ENCODE measurements around the gene OSMR. TPM values are rescaled to one million over a fixed set of nuclear protein-coding genes. Genes with fewer than 3 reads are reported as not detected.

OSMR gene
- total and polyA plus RNA-seq, 7 experiments from 2014 or later, result 0.20 to 0.37 TPM; not detected in 5

DNA sequence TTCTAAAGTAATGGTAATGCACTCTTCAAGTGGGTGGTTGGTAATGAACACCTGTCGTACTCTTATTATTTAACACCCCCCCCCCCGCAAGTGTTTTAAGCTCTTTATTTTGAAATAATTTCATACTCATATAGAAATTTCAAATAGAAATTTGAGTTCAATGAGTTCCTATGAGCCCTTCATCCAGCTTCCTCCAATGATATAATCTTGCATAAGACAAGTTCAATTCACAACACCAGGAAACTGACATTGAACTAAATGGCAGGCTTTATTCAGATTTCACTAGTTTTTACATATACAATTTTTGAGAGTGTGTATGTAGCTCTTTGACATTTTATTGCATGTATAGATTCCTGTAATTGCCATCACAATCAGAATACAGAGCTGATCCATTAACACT lies 30.9 kb upstream of the OSMR start:
- no peaks in the 10 kb centered on the region for H3K9me3 Mint-ChIP-seq
- POLR2A ChIA-PET, result interaction anchor here (0.5 kb wide), 1 partner anchor 297 kb away, joined by 3 read pairs; no protein-coding TSS in a partner anchor

DNA sequence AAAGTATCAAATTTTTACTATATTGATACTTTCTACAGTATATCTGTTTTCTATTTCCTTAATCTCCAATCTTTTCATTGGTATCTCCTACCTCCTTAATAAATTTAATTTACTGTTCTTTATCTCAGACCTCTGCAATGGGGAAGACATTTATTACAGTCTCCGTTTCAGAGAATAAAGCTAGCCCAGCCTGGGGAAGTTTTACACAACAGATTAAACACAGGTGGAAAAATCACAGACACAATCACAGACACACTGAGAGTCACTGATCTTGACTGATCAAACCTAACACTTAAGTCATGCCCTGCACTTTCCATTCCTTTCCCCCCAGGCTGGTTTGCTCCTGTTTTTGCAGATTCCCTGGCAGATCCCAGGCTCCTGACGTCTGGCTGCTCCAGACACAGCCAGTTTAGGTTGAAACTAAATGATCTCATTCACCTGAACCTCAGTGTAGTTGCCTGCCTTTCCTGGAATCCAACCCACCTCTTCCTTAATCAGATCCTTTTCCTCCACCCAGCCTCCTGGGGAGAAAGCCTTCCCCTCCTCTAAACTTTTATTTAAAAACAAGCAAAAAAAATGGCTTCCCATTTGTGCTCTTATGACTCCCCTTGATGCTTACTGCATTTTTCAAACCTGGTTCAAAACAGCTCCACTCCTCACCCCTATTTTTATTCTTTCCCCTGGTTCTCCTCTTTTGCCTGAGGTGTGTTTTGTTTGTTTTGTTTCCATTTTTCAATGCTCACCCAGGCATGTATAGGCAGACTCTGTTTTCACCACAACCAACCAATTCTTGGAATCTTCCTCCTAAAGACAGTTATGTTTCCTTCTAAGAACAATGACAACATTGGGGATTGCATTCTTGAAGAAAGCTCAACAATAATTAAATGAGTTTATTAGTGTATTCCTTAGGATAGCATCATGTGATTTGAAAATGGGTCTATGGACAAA lies 29.5 kb upstream of the OSMR start:
- H3K27ac Mint-ChIP-seq, result no peak overlapping the region
- peaks cover 39 to 66% (median 56%) of the 10 kb centered on the region in 5 donors for H3K27me3 Mint-ChIP-seq
- H3K36me3 Mint-ChIP-seq, result peaks cover 0 to 3% (median 0%) of the 10 kb centered on the region in 5 donors
- peaks cover 0 to 7% (median 0%) of the 10 kb centered on the region in 7 donors for H3K4me1 Mint-ChIP-seq
- no peak for ATAC-seq
- Histone ChIP-seq H3K36me3 (ENCODE audit: control insufficient read depth in 2 of 3, insufficient read depth in 3 of 3, low read length in 3 of 3) (no peaks in the 10 kb centered on the region), H3K4me3 (ENCODE audit: low read length) (no peak overlapping the region), H3K27ac (ENCODE audit: low read depth, low read length) (no peak overlapping the region), H3K27me3 (ENCODE audit: control insufficient read depth in 2 of 2, insufficient read depth in 2 of 2, low read length in 2 of 2) (no peaks in the 10 kb centered on the region), H3K9me3 (ENCODE audit: control insufficient read depth in 2 of 3, low read length in 3 of 3) (no peaks in the 10 kb centered on the region), H3K4me1 (ENCODE audit: control insufficient read depth in 2 of 2, insufficient read depth in 2 of 2, low read length in 2 of 2) (no peaks in the 10 kb centered on the region)
- no peak overlapping the region for H3K4me3 Mint-ChIP-seq
- DNase-seq, result no peak
- peaks cover 0 to 1% (median 0%) of the 10 kb centered on the region in 11 donors for H3K9me3 Mint-ChIP-seq
- CTCF ChIA-PET, result no interaction called here
- intact Hi-C loops (cut with micrococcal nuclease), result no loop called here
- POLR2A ChIA-PET, result no interaction called here

More for the DNA sequence above, 30.9 kb upstream of the OSMR start:
- Mint-ChIP-seq H3K27me3 (peaks cover 40 to 69% (median 62%) of the 10 kb centered on the region in 5 donors), H3K4me3 (no peak overlapping the region), H3K36me3 (peaks cover 0 to 3% (median 0%) of the 10 kb centered on the region in 5 donors), H3K27ac (no peak overlapping the region), H3K4me1 (peaks cover 0 to 9% (median 0%) of the 10 kb centered on the region in 7 donors)
- Histone ChIP-seq H3K4me1 (ENCODE audit: control insufficient read depth in 2 of 2, insufficient read depth in 2 of 2, low read length in 2 of 2) (no peaks in the 10 kb centered on the region), H3K9me3 (ENCODE audit: control insufficient read depth in 2 of 3, low read length in 3 of 3) (no peaks in the 10 kb centered on the region), H3K4me3 (ENCODE audit: low read length) (no peak overlapping the region), H3K27ac (ENCODE audit: low read depth, low read length) (no peak overlapping the region), H3K27me3 (ENCODE audit: control insufficient read depth in 2 of 2, insufficient read depth in 2 of 2, low read length in 2 of 2) (no peaks in the 10 kb centered on the region), H3K36me3 (ENCODE audit: control insufficient read depth in 2 of 3, insufficient read depth in 3 of 3, low read length in 3 of 3) (no peaks in the 10 kb centered on the region)
- no peak for ATAC-seq
- intact Hi-C loops (cut with micrococcal nuclease), result loop anchor here in 1 of 2 donors (5.0 kb wide), 1 partner anchor 433 kb away; no protein-coding TSS in a partner anchor
- CTCF ChIA-PET, result no interaction called here
- DNase-seq, result no peak

DNA sequence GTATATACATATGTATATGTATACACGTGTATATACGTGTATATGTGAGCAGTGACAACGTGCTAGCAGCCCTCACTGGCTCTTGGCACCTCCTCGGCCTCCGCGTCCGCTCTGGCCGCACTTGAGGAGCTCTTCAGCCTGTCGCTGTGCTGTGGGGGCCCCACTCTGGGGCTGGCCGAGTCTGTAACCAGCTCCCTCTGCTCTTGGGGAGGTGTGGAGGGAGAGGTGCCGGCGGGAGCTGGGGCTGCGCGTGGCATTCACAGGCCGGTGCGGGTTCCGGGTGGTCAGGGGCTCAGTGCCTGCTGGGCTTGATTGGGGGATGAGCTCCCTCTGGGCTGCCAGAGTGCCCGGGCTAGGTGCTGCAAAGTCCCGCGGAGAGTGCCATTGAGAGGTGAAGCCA lies 24.1 kb upstream of the OSMR start:
- CTCF ChIA-PET, result no interaction called here
- no peak overlapping the region for H3K27ac ChIP-seq (ENCODE audit: low read depth, low read length)
- Mint-ChIP-seq H3K4me3 (no peak overlapping the region), H3K27ac (no peak overlapping the region), H3K9me3 (peaks cover 0 to 9% (median 0%) of the 10 kb centered on the region in 11 donors), H3K4me1 (peaks cover 0 to 2% (median 0%) of the 10 kb centered on the region in 7 donors), H3K27me3 (peaks cover 15 to 34% (median 27%) of the 10 kb centered on the region in 5 donors), H3K36me3 (peaks cover 0 to 1% (median 0%) of the 10 kb centered on the region in 5 donors)
- intact Hi-C loops (cut with micrococcal nuclease), result no loop called here
- no peak overlapping the region for H3K4me3 ChIP-seq (ENCODE audit: low read length)
- DNase-seq (no peak), ATAC-seq (no peak)
- H3K27me3 ChIP-seq (ENCODE audit: control insufficient read depth in 2 of 2, insufficient read depth in 2 of 2, low read length in 2 of 2), result peaks cover 0 to 3% of the 10 kb centered on the region in 2 donors
- H3K9me3 ChIP-seq (ENCODE audit: control insufficient read depth in 2 of 3, low read length in 3 of 3), result no peaks in the 10 kb centered on the region
- no peaks in the 10 kb centered on the region for H3K4me1 ChIP-seq (ENCODE audit: control insufficient read depth in 2 of 2, insufficient read depth in 2 of 2, low read length in 2 of 2)
- no peaks in the 10 kb centered on the region for H3K36me3 ChIP-seq (ENCODE audit: control insufficient read depth in 2 of 3, insufficient read depth in 3 of 3, low read length in 3 of 3)
- POLR2A ChIA-PET, result no interaction called here

- peaks cover 0 to 9% (median 0%) of the 10 kb centered on the region in 11 donors for H3K9me3 Mint-ChIP-seq
- Histone ChIP-seq H3K36me3 (ENCODE audit: control insufficient read depth in 2 of 3, insufficient read depth in 3 of 3, low read length in 3 of 3) (no peaks in the 10 kb centered on the region), H3K4me3 (ENCODE audit: low read length) (no peak overlapping the region), H3K27ac (ENCODE audit: low read depth, low read length) (no peak overlapping the region), H3K9me3 (ENCODE audit: control insufficient read depth in 2 of 3, low read length in 3 of 3) (no peaks in the 10 kb centered on the region), H3K4me1 (ENCODE audit: control insufficient read depth in 2 of 2, insufficient read depth in 2 of 2, low read length in 2 of 2) (no peaks in the 10 kb centered on the region), H3K27me3 (ENCODE audit: control insufficient read depth in 2 of 2, insufficient read depth in 2 of 2, low read length in 2 of 2) (peaks cover 0 to 3% of the 10 kb centered on the region in 2 donors)
- H3K4me3 Mint-ChIP-seq, result no peak overlapping the region
- intact Hi-C loops (cut with micrococcal nuclease), result no loop called here
- DNase-seq (no peak), ATAC-seq (no peak)
- H3K27ac Mint-ChIP-seq, result no peak overlapping the region
- H3K27me3 Mint-ChIP-seq, result peaks cover 6 to 29% (median 21%) of the 10 kb centered on the region in 5 donors
- POLR2A ChIA-PET, result no interaction called here
- no peaks in the 10 kb centered on the region for H3K36me3 Mint-ChIP-seq
- H3K4me1 Mint-ChIP-seq, result peaks cover 0 to 13% (median 0%) of the 10 kb centered on the region in 7 donors
- CTCF ChIA-PET, result no interaction called here
Measured at GRCh38 chr5:38823503-38823902, 22.3 kb upstream of the OSMR start.

DNA sequence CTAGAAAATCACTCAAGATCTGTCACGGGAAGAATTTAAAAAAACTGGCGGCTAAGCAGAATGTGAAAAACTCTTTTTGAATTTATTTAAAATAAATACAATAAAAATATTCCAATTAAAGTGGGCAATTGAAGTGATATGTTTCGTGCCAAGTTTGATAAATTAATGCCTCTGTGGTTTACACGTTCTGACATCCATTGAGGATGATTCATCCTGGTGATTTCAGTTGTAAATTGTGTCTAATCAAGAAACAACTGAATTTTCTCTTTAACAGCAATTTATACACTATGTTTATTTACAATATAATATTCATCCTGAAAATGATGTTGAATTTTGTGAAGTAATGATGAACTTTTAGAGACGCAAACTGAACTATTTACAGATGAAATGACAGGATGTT lies 21.0 kb upstream of the OSMR start:
- H3K27me3 ChIP-seq (ENCODE audit: control insufficient read depth in 2 of 2, insufficient read depth in 2 of 2, low read length in 2 of 2), result peaks cover 0 to 3% of the 10 kb centered on the region in 2 donors
- POLR2A ChIA-PET, result no interaction called here
- ATAC-seq, result no peak
- intact Hi-C loops (cut with micrococcal nuclease), result no loop called here
- H3K27ac ChIP-seq (ENCODE audit: low read depth, low read length), result no peak overlapping the region
- peaks cover 0 to 16% (median 0%) of the 10 kb centered on the region in 7 donors for H3K4me1 Mint-ChIP-seq
- H3K4me3 Mint-ChIP-seq, result no peak overlapping the region
- DNase-seq, result no peak
- H3K36me3 Mint-ChIP-seq, result no peaks in the 10 kb centered on the region
- H3K4me3 ChIP-seq (ENCODE audit: low read length), result no peak overlapping the region
- no peak overlapping the region for H3K27ac Mint-ChIP-seq
- no peaks in the 10 kb centered on the region for H3K36me3 ChIP-seq (ENCODE audit: control insufficient read depth in 2 of 3, insufficient read depth in 3 of 3, low read length in 3 of 3)
- H3K9me3 Mint-ChIP-seq, result peaks cover 0 to 9% (median 0%) of the 10 kb centered on the region in 11 donors
- H3K27me3 Mint-ChIP-seq, result peaks cover 0 to 34% (median 31%) of the 10 kb centered on the region in 5 donors
- no peaks in the 10 kb centered on the region for H3K4me1 ChIP-seq (ENCODE audit: control insufficient read depth in 2 of 2, insufficient read depth in 2 of 2, low read length in 2 of 2)
- CTCF ChIA-PET, result no interaction called here
- no peaks in the 10 kb centered on the region for H3K9me3 ChIP-seq (ENCODE audit: control insufficient read depth in 2 of 3, low read length in 3 of 3)

GRCh38 chr5:38825494-38825893 lies 20.3 kb upstream of the OSMR start:
- Mint-ChIP-seq H3K27me3 (peaks cover 0 to 35% (median 33%) of the 10 kb centered on the region in 5 donors), H3K36me3 (no peaks in the 10 kb centered on the region), H3K4me1 (peaks cover 0 to 16% (median 0%) of the 10 kb centered on the region in 7 donors), H3K9me3 (peaks cover 0 to 9% (median 0%) of the 10 kb centered on the region in 11 donors), H3K27ac (no peak overlapping the region), H3K4me3 (no peak overlapping the region)
- H3K9me3 ChIP-seq (ENCODE audit: control insufficient read depth in 2 of 3, low read length in 3 of 3), result no peaks in the 10 kb centered on the region
- CTCF ChIA-PET, result no interaction called here
- POLR2A ChIA-PET, result no interaction called here
- intact Hi-C loops (cut with micrococcal nuclease), result no loop called here
- no peak for ATAC-seq
- no peak overlapping the region for H3K27ac ChIP-seq (ENCODE audit: low read depth, low read length)
- no peak overlapping the region for H3K4me3 ChIP-seq (ENCODE audit: low read length)
- no peaks in the 10 kb centered on the region for H3K4me1 ChIP-seq (ENCODE audit: control insufficient read depth in 2 of 2, insufficient read depth in 2 of 2, low read length in 2 of 2)
- no peaks in the 10 kb centered on the region for H3K36me3 ChIP-seq (ENCODE audit: control insufficient read depth in 2 of 3, insufficient read depth in 3 of 3, low read length in 3 of 3)
- H3K27me3 ChIP-seq (ENCODE audit: control insufficient read depth in 2 of 2, insufficient read depth in 2 of 2, low read length in 2 of 2), result peaks cover 0 to 3% of the 10 kb centered on the region in 2 donors
- DNase-seq, result no peak

All from naive thymus-derived CD4-positive, alpha-beta T cell (primary cell).